GOT3 (cell line): ENCODE data around the gene DBH.
"Not testable (repeated sequence)": the region's sequence is repeated elsewhere in the genome, so short reads cannot be mapped to it uniquely, and the experiment has no call there.

ENCODE experiments used
- DNase-seq: peaks from one replicate; lab custom pipeline; 2025; ENCODE audit warnings: mixed read lengths; lab: John Stamatoyannopoulos, UW

The DBH gene

GRCh38 chr9:133666845-133667244 is 30.7 kb downstream of the DBH start:
- DNase-seq: no peak

GRCh38 chr9:133667759-133668450 is 31.7 kb downstream of the DBH start:
- DNase-seq: no peak

- no peak for DNase-seq
These were observed 33.1 kb downstream of the DBH start for GRCh38 chr9:133669182-133669801.

- no peak for DNase-seq
These were observed 34.3 kb downstream of the DBH start for GRCh38 chr9:133670466-133670865.

GRCh38 chr9:133671371-133671770 is 35.2 kb downstream of the DBH start:
- DNase-seq: no peak

GRCh38 chr9:133672503-133673257 is 36.5 kb downstream of the DBH start:
- no peak for DNase-seq

DNA sequence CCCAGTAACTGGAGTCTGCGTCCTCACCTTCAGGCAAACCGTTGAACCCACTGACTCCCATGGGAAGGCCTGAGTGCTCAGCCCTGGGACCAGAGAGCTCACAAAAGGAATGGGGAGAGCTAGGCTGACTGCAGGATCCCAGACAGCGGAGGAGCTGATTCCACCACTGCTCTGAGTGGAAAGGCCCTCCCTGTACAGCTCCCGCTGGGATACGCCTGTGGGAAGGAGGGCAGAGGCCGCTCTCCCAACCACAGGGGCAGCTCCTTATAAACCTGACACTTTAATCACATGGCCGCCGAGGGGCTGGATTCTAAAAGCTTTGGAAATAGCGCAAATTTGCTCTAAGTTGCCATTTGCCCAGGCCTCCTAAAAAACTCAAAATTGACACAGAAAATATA is 37.1 kb downstream of the DBH start:
- no peak for DNase-seq

GRCh38 chr9:133674091-133674490 is 37.9 kb downstream of the DBH start:
- no peak for DNase-seq

GRCh38 chr9:133675796-133676195 is 39.6 kb downstream of the DBH start:
- DNase-seq: not testable (repeated sequence)

DNA sequence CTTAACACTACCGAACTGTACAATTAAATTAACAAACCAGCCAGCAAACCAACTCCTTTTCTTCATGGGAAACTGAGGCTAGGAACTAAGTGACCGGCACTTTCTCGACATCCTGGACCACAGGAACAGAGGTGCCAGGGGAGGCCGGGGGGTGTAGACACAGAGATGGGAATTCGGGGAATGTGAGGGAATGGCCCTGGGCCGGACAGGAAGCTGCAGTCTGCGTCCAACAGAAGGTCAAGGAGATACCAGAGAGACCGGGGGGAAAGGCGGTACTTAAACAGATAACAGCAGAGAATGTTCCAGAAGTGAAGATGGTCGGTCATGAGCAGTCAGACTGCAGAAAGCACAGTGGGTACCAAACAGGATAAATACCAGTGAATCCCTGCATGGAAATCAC is 40.3 kb downstream of the DBH start:
- DNase-seq: no peak

DNA sequence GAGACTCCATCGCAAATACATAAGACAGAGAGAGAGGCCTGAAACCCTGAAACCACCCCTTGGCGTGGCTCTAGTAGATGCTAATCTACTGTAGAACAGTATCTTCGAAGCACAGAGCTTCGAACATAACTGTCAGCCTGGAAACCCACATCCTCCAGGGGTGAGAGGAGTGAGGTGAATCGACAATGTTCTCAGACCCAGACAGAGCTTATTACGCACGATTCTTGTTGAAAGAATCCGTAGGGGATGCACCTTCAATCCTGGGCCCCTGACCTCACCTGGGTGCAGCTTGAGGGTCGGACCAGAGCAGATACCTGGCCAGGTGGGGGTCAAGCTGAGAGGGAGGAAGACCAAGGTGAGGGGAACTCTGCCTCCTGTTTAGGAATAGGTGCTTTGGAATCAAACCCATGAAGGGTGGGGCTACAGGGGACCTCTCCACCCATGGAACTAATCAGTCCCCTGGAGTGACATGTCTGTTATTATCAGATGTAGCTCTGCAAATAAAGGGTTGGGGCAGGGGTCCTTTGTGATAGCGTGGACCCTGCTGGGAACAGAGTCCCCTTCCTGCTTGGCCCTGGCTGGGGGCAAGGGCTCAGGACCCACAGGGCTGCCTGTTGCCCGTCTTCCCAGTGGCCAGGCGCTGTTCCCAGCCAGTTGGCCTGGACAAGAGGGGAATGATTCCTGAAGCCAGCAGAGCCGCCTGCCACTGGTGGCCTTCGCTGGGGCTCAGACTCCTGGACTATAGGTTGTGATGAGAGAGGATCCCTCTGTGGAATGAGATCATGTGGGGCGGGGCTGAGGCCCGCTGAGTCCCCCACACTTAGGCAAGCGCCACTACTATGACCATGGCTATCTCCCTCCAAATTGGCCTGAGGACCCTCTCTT is 41.2 kb downstream of the DBH start:
- DNase-seq: no peak

- no peak for DNase-seq
These were observed 42.9 kb downstream of the DBH start for GRCh38 chr9:133679056-133679455.

GRCh38 chr9:133679466-133680061 is 43.4 kb downstream of the DBH start:
- DNase-seq: no peak

- DNase-seq: no peak
These were observed 44.2 kb downstream of the DBH start for GRCh38 chr9:133680250-133680975.

DNA sequence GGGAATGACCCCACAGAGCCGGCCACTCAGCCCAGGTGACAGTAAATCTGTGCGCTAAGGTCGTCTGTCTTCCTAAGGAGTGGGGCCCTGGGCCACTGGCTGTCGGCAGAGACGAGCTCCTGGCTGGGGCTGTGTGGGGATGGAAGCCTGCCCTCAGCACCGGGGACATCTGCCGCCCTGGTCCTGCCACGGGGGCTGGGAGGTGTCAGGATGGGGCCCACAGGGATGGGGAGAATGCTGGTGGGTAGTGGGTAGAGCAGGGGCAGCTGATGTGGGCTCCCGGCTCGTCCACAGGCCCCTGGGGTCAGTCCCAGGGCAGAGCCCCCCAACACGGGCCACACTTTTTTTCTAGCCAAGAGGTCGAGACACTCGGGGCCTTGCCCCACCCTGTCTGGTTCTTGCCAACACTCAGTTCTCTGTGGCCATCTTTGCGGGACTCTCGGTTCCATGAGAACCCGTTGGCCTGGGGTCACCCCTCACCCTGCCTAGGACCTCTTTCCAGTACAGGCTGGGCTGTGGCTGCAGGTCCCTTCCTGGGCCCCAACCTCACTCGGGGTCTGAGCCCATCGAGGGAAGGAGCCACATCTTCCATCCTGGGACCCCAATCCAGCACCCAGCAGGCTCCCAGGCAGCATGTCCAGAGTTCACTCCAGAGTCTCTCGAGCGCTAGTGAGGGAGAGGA is 45.0 kb downstream of the DBH start:
- no peak for DNase-seq

GRCh38 chr9:133681658-133682306 is 45.6 kb downstream of the DBH start:
- DNase-seq: no peak

DNA sequence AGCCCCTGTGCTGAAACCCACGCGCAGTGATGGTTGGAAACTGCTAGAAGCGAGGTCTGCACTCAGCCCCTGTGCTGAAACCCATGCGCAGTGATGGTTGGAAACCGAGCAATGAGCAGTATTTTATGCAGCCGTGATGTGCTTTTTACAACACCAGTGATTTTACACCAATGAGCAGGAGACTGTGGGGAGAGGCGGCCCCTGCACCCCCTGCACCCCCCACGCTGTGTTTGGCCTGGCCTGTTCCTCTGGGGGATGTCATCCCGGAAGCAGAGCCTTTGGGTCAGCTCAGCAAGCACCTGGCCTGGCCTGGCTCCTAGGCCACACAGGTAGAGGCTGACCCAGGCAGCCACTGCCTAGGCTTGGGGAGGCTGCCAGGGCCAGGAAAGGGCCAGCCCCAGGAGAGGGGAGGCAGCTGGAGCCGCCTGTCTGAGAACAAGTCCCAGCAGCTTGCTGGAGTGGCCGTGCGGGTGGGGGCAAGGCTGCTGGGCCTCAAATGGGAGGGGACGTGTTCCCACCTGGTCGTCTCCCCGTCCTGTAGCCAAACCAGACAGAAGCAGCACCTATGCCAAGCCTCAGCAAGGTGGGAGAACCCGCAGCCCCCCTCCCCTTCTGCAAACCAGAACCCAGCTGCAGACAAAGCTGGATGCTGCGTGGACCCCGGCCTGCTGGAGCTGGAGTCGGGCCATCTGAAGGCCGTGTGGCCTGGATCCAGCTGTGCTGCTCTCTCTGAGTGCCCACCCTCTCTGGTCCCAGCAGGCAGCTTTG is 46.8 kb downstream of the DBH start:
- no peak for DNase-seq

GRCh38 chr9:133683586-133684120 is 47.5 kb downstream of the DBH start:
- DNase-seq: no peak
